K562 (cell line): ENCODE measurements around the gene CSNK2A1. TPM values are rescaled to one million over a fixed set of nuclear protein-coding genes. Genes with fewer than 3 reads are reported as not detected.

ENCODE experiments used
- ATAC-seq: fragments of 200-7000 bp; cut with Tn5 transposase; 3 replicates; pipeline ENCODE4 v1.9.1; 2020; ENCODE audit warnings: moderate library complexity
- BruUV-seq: library from RNA; stranded (reverse); fragments of 400-500 nt; replicated peaks from 2 replicates; lab custom pipeline; 2021; lab: Mats Ljungman, UMichigan
- CTCF ChIA-PET: fragments of 300-600 bp; formaldehyde crosslinking; extraction: SDS; loops from one replicate; lab custom pipeline; 2021; ENCODE audit warnings: low intra/inter-chr PET ratio; lab: Yijun Ruan, JAX
- POLR2A ChIA-PET: fragments of 300-600, 350-650 bp; sonication (Branson Sonifier 250); formaldehyde crosslinking; extraction: SDS; loops from one replicate; lab custom pipeline; 2021; ENCODE audit warnings: antibody characterized with exemption, inconsistent platforms; lab: Yijun Ruan, JAX
- DNase-seq, 4 experiments: peaks; one replicate each; pipeline versions ENCODE4 v3.0.0 to v3.0.0-alpha.2; 2011 to 2018; ENCODE audit warnings: low spot score in 3 of 4, mixed read lengths in 3 of 4; ENCODE audit errors: extremely low read depth in 1 of 4
- FAIRE-seq: peaks from 2 replicates; lab custom pipeline; 2011; peaks lifted over from hg19 to GRCh38; lab: Jason Lieb, UNC
- H2AFZ ChIP-seq: 2 replicates; pipeline ENCODE4 v1.6.0; 2011; ENCODE audit warnings: low read depth, low read length, control low read depth, inconsistent platforms
- H3K27ac ChIP-seq: fragments of 200-600 bp; 3 replicates; pipeline ENCODE4 v1.8.0; 2011; ENCODE audit warnings: low read depth, mild to moderate bottlenecking, control low read depth, inconsistent platforms, low read length, moderate library complexity, mixed read lengths; ENCODE audit errors: extremely low read depth
- H3K27me3 ChIP-seq, 2 experiments: fragments of 300-600 bp in 1 of 2; 2 replicates in 1 of 2; 3 replicates in 1 of 2; pipeline versions ENCODE4 v1.6.0 to v1.8.0; 2011; ENCODE audit warnings: inconsistent platforms in 2 of 2, low read length in 2 of 2, mild to moderate bottlenecking in 1 of 2, mixed read lengths in 1 of 2, moderate library complexity in 1 of 2; ENCODE audit not compliant: control insufficient read depth in 2 of 2, insufficient read depth in 2 of 2
- H3K36me3 ChIP-seq: fragments of 300-600 bp; 3 replicates; pipeline ENCODE4 v1.8.0; 2011; ENCODE audit warnings: mild to moderate bottlenecking, low read length, inconsistent platforms; ENCODE audit not compliant: control insufficient read depth, insufficient read depth
- H3K4me1 ChIP-seq, 2 experiments: fragments of 200-600 bp in 1 of 2; replicated peaks in 1 of 2; 2 replicates in 1 of 2; 3 replicates in 1 of 2; pipeline versions ENCODE4 v1.5.1 to v1.8.0; 2011; ENCODE audit warnings: inconsistent platforms in 2 of 2, low read length in 2 of 2, mild to moderate bottlenecking in 1 of 2, mixed read lengths in 1 of 2, moderate library complexity in 1 of 2; ENCODE audit not compliant: control insufficient read depth in 2 of 2, insufficient read depth in 2 of 2
- H3K4me2 ChIP-seq: 2 replicates; pipeline ENCODE4 v1.6.1; 2011; ENCODE audit warnings: low read length, control low read depth, inconsistent platforms, mixed read lengths; ENCODE audit not compliant: insufficient read depth
- H3K4me3 ChIP-seq: fragments of 200-600 bp; sonication (generic), shearing (Covaris generic); 2 replicates; pipeline ENCODE4 v1.5.1; 2016; ENCODE audit warnings: control low read depth, inconsistent platforms
- H3K79me2 ChIP-seq: fragments of 200-600 bp; 3 replicates; pipeline ENCODE4 v1.8.0; 2011; ENCODE audit warnings: low read length, inconsistent platforms; ENCODE audit not compliant: control insufficient read depth, insufficient read depth
- H3K9ac ChIP-seq, 2 experiments: 2 replicates each; pipeline versions ENCODE4 v1.6.0 to v1.6.1; 2011; ENCODE audit warnings: low read depth in 2 of 2, low read length in 2 of 2, control low read depth in 1 of 2, inconsistent platforms in 1 of 2, mild to moderate bottlenecking in 1 of 2, mixed read lengths in 1 of 2; ENCODE audit not compliant: insufficient read depth in 1 of 2
- H3K9me1 ChIP-seq: one replicate; pipeline ENCODE4 v1.6.0; 2011; ENCODE audit warnings: inconsistent platforms, mild to moderate bottlenecking, low read length, moderate library complexity; ENCODE audit not compliant: control insufficient read depth, insufficient read depth
- H3K9me3 ChIP-seq: replicated peaks from 2 replicates; pipeline ENCODE4 v1.5.1; 2011; ENCODE audit warnings: low read depth, low read length, inconsistent platforms; ENCODE audit not compliant: control insufficient read depth, insufficient read depth
- H4K20me1 ChIP-seq: replicated peaks from 2 replicates; pipeline ENCODE4 v1.6.1; 2011; ENCODE audit warnings: low read length, inconsistent platforms, mixed read lengths; ENCODE audit not compliant: control insufficient read depth, insufficient read depth
- PHF8 ChIP-seq: fragments of 200-600 bp; sonication (generic); IDR thresholded peaks from 2 replicates; pipeline ENCODE4 v1.6.1; 2012; ENCODE audit warnings: mixed run types, mild to moderate bottlenecking, inconsistent platforms, low read length, moderate library complexity, borderline replicate concordance
- SPI1 ChIP-seq: IDR thresholded peaks from 2 replicates; pipeline ENCODE4 v1.6.1; 2011; ENCODE audit warnings: low read depth, low read length, control low read depth, borderline replicate concordance
- WGBS: fragments of 100-300 bp; shearing (Covaris generic); methylation state at CpG from one replicate; pipeline ENCODE4 v1.1.6; 2016; ENCODE audit warnings: low coverage, mixed read lengths; ENCODE audit not compliant: insufficient coverage; ENCODE audit errors: missing lambda C conversion rate; 5-methylcytosine and 5-hydroxymethylcytosine counted together
- in situ Hi-C: fragments of 300-500 bp; cut with MboI; formaldehyde crosslinking; loops from 4 replicates; pipeline ENCODE4 v1.15.0; 2018; ENCODE audit warnings: inconsistent platforms, mixed read lengths
- intact Hi-C: fragments of 100-400 bp; cut with micrococcal nuclease; formaldehyde crosslinking; loops from 2 replicates; pipeline ENCODE4 v1.14.2; 2022
- polyA plus RNA-seq, 8 experiments: library from polyadenylated mRNA; depleted of rRNA in 4 of 8; stranded (reverse) in 5 of 8; unstranded in 3 of 8; fragments of >200 nt; fragmentation: Nextera tagmentation in 2 of 8; fragmentation: Illumina TruSeq in 1 of 8; extraction: Ambion mirVana in 2 of 8; extraction: Trizol in 1 of 8; gene quantifications; 2 replicates each; pipeline versions ENCODE4 v1.2.1 to v1.2.3, GENCODE V29; 2011 to 2014; ENCODE audit warnings: inconsistent platforms in 1 of 8, missing spikeins in 1 of 8
- total RNA-seq, 7 experiments: library from RNA; depleted of rRNA in 6 of 7; stranded (reverse); fragments of >200 nt in 6 of 7; fragmentation: Illumina TruSeq in 2 of 7; extraction: Trizol in 2 of 7; gene quantifications; 2 replicates each; pipeline versions ENCODE4 v1.2.1 to v1.2.3, GENCODE V29; 2011 to 2021; ENCODE audit warnings: low replicate concordance in 1 of 7
- TF ChIP-seq, protein P1 (sequence below), 2 experiments: fragments of 450-650 bp; formaldehyde crosslinking in 1 of 2; IDR thresholded peaks; 2 replicates each; pipeline versions ENCODE4 v1.4.0 to v1.6.1; 2014 to 2020; ENCODE audit warnings: mild to moderate bottlenecking in 2 of 2, borderline replicate concordance in 1 of 2, low read depth in 1 of 2

The CSNK2A1 gene
- total and polyA plus RNA-seq, 9 of the 15 experiments (the other 6 are each of a cell fraction or from before 2014, with no cell fraction given), result 71.0 to 251 (median 103) TPM

DNA sequence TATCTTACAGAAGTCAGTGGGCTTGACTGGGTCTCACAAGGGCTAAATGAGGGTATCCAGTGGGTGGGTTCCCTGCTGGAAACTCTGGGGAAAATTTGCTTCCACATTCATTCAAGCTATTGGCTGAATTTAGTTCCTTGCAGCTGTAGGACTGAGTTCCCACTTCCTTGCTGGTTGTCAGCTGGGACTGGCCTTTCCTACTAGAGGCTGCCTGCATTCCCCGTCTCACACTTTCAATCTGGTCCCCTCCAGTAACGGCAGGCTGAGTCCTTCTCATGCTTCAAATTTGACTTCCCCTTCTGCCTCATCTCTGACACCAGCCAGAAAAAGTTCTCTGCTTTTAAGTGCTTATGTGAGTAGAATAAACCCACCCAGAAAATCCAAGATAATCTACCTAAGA is 4.4 kb downstream of the CSNK2A1 start:
- no peak for FAIRE-seq
- CTCF ChIA-PET, result no interaction called here
- 0 out of 2 replicates have a peak, but pooled peaks cover 3% of the 10 kb centered on the region for H3K9me3 ChIP-seq
- H3K79me2 ChIP-seq, result peaks cover 94% of the 10 kb centered on the region
- POLR2A ChIA-PET, result interaction anchor here (0.7 to 1.4 kb wide), 4 partner anchors 14 to 140 kb away, joined by 3 read pairs; no protein-coding TSS in a partner anchor
- peaks cover 7 to 55% of the 10 kb centered on the region in 2 experiments; a peak in 4 of 5 replicates for H3K4me1 ChIP-seq
- intact Hi-C loops (no loop called here), in situ Hi-C loops (no loop called here)
- ATAC-seq, result no peak
- H3K9me1 ChIP-seq, result peaks cover 9% of the 10 kb centered on the region
- no TSS peak for BruUV-seq
- peak overlapping the region; percentile 55 for H3K4me2 ChIP-seq
- H3K27me3 ChIP-seq, result no peaks in the 10 kb centered on the region
- WGBS, result 0% methylated on average over 2 of the region's 2 CpGs
- DNase-seq, result no peak
- no peak overlapping the region for H3K27ac ChIP-seq
- peaks cover 60% of the 10 kb centered on the region for H4K20me1 ChIP-seq
- no peak overlapping the region for H2AFZ ChIP-seq
- peaks cover 36% of the 10 kb centered on the region for H3K36me3 ChIP-seq
- TF ChIP-seq SPI1 (peak; percentile 31; the same call in 1 of the 2 replicates), PHF8 (no peak)
- TF ChIP-seq, protein P1, sequence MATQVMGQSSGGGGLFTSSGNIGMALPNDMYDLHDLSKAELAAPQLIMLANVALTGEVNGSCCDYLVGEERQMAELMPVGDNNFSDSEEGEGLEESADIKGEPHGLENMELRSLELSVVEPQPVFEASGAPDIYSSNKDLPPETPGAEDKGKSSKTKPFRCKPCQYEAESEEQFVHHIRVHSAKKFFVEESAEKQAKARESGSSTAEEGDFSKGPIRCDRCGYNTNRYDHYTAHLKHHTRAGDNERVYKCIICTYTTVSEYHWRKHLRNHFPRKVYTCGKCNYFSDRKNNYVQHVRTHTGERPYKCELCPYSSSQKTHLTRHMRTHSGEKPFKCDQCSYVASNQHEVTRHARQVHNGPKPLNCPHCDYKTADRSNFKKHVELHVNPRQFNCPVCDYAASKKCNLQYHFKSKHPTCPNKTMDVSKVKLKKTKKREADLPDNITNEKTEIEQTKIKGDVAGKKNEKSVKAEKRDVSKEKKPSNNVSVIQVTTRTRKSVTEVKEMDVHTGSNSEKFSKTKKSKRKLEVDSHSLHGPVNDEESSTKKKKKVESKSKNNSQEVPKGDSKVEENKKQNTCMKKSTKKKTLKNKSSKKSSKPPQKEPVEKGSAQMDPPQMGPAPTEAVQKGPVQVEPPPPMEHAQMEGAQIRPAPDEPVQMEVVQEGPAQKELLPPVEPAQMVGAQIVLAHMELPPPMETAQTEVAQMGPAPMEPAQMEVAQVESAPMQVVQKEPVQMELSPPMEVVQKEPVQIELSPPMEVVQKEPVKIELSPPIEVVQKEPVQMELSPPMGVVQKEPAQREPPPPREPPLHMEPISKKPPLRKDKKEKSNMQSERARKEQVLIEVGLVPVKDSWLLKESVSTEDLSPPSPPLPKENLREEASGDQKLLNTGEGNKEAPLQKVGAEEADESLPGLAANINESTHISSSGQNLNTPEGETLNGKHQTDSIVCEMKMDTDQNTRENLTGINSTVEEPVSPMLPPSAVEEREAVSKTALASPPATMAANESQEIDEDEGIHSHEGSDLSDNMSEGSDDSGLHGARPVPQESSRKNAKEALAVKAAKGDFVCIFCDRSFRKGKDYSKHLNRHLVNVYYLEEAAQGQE (IDR thresholded peaks at IDR 0.05; ENCODE audit: borderline replicate concordance), result peak; percentile 39; the same call in 1 of the 2 replicates
- TF ChIP-seq, protein P1 (CRISPR knock-in tag; IDR thresholded peaks at IDR 0.05; ENCODE audit: low read depth), result no peak
- no peak overlapping the region for H3K4me3 ChIP-seq
- peak overlapping the region in 1 of 2 experiments; percentile 19; a peak in 2 of 4 replicates for H3K9ac ChIP-seq
